Testis (tissue), 3 donors: Measurements from ENCODE around the gene GDPD5. TPM values are rescaled to one million over a fixed set of nuclear protein-coding genes. Genes with fewer than 3 reads are reported as not detected.

ENCODE experiments used
- DNase-seq: peaks from one replicate; pipeline ENCODE4 v3.0.0-alpha.2; 2019
- H3K27ac ChIP-seq, 2 donors: fragments of 200-600 bp; sonication (generic); one replicate each; pipeline ENCODE4 v1.5.1; 2019
- H3K27me3 ChIP-seq: fragments of 200-600 bp; sonication (generic); one replicate; pipeline ENCODE4 v1.5.1; 2019
- H3K36me3 ChIP-seq: fragments of 200-600 bp; sonication (generic); one replicate; pipeline ENCODE4 v1.5.1; 2017; ENCODE audit warnings: low read depth; ENCODE audit errors: missing control alignments
- H3K4me1 ChIP-seq: fragments of 200-600 bp; sonication (generic); one replicate; pipeline ENCODE4 v1.5.1; 2019
- H3K4me3 ChIP-seq, 2 donors: fragments of 200-600 bp; sonication (generic); one replicate each; pipeline ENCODE4 v1.5.1; 2017 to 2019
- H3K9me3 ChIP-seq: fragments of 200-600 bp; sonication (generic); one replicate; pipeline ENCODE4 v1.5.1; 2017
- POLR2A ChIP-seq: fragments of 450-650 bp; IDR thresholded peaks from one replicate; pipeline ENCODE4 v1.6.1; 2017; ENCODE audit warnings: antibody characterized with exemption, mild to moderate bottlenecking, moderate library complexity
- WGBS, 2 donors: methylation state at CpG; one replicate each; pipeline ENCODE4 v1.1.5; 2018; 5-methylcytosine and 5-hydroxymethylcytosine counted together
- intact Hi-C: fragments of 100-400 bp; cut with DNase I; formaldehyde crosslinking; loops from one replicate; pipeline ENCODE4 v1.15.1; 2023; ENCODE audit warnings: low total_unique reads
- polyA plus RNA-seq: library from polyadenylated mRNA; stranded (reverse); fragments of 350-450 nt; fragmentation: Illumina TruSeq; extraction: RNeasy Lipid Tissue Mini Kit (QIAGEN cat#74804); gene quantifications from one replicate; pipeline ENCODE4 v1.2.3, GENCODE V29; 2014; ENCODE audit warnings: low read depth, low replicate concordance; ENCODE audit not compliant: insufficient read depth
- total RNA-seq, 2 donors: library from RNA; depleted of rRNA; stranded (reverse); fragments of >200 nt; gene quantifications; one replicate each; pipeline ENCODE4 v1.2.3, GENCODE V29; 2016
- TF ChIP-seq, protein P1 (sequence below), 3 experiments: fragments of 450-650 bp in 2 of 3; fragments of 200-600 bp in 1 of 3; sonication (generic) in 1 of 3; IDR thresholded peaks; one replicate each; pipeline ENCODE4 v1.5.1; 2016 to 2019; ENCODE audit warnings: antibody characterized with exemption in 3 of 3, mild to moderate bottlenecking in 2 of 3, moderate library complexity in 1 of 3

The GDPD5 gene
- total and polyA plus RNA-seq, 3 donors from 2014 or later, result 43.3 to 99.5 (median 65.8) TPM

DNA sequence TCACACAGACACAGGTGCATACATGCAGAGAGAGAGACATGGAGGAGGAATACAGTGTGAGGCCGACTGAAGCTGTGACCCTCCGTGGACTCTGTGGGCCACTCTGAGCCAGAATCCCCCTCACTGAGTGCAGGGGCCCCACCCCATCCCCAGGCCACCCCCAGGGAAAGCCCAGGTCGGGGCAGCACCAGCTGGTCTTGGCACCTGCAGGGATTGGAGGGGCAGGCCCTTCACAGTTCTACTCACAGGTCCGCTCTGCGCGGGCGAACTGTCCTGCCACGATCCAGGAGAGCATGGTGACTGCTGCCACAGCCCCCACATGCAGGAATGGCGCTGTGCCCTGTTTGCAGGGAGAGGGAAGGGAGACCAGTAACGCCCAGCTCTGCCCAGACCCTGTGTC lies 76.5 kb downstream of the GDPD5 start:
- H3K36me3 ChIP-seq, result no peaks in the 10 kb centered on the region
- DNase-seq, result no peak
- intact Hi-C loops, result loop anchor here (5.0 kb wide), 1 partner anchor 78 kb away; the partner anchor contains the start of gene GDPD5
- H3K27me3 ChIP-seq, result no peaks in the 10 kb centered on the region
- no peaks in the 10 kb centered on the region for H3K9me3 ChIP-seq
- no peak overlapping the region for H3K4me3 ChIP-seq
- no peak overlapping the region for H3K27ac ChIP-seq
- 77% methylated on average over 10 of the region's 10 CpGs; no CpG with 5 or more reads in 1 of the 2 donors for WGBS, 2 donors
- TF ChIP-seq, protein P1, sequence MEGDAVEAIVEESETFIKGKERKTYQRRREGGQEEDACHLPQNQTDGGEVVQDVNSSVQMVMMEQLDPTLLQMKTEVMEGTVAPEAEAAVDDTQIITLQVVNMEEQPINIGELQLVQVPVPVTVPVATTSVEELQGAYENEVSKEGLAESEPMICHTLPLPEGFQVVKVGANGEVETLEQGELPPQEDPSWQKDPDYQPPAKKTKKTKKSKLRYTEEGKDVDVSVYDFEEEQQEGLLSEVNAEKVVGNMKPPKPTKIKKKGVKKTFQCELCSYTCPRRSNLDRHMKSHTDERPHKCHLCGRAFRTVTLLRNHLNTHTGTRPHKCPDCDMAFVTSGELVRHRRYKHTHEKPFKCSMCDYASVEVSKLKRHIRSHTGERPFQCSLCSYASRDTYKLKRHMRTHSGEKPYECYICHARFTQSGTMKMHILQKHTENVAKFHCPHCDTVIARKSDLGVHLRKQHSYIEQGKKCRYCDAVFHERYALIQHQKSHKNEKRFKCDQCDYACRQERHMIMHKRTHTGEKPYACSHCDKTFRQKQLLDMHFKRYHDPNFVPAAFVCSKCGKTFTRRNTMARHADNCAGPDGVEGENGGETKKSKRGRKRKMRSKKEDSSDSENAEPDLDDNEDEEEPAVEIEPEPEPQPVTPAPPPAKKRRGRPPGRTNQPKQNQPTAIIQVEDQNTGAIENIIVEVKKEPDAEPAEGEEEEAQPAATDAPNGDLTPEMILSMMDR (IDR thresholded peaks at IDR 0.05), result no peak
- no peak for TF ChIP-seq POLR2A
- H3K4me1 ChIP-seq, result no peaks in the 10 kb centered on the region

DNA sequence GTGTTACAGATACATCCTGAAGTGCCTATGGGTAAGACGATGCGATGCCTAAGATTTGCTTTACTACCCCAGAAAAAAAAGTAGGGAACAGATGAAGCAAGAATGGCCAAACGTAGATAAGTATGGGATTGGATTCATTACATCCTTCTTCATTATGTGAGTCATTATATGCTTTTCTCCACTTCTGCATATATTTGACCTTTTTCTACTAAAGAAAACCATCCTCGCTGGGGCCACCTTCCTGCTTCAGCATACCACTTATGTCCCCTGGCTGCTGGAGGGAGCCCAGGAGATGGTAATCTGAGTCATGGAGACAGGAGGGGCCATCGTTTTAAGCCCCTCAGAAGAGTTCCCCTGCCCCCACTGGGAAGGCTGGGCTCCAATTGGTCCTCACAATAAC lies 78.3 kb downstream of the GDPD5 start:
- intact Hi-C loops, result loop anchor here (5.0 kb wide), 1 partner anchor 80 kb away; the partner anchor contains the start of gene GDPD5
- TF ChIP-seq, protein P1 (IDR thresholded peaks at IDR 0.05), result no peak
- no peak for TF ChIP-seq POLR2A

DNA sequence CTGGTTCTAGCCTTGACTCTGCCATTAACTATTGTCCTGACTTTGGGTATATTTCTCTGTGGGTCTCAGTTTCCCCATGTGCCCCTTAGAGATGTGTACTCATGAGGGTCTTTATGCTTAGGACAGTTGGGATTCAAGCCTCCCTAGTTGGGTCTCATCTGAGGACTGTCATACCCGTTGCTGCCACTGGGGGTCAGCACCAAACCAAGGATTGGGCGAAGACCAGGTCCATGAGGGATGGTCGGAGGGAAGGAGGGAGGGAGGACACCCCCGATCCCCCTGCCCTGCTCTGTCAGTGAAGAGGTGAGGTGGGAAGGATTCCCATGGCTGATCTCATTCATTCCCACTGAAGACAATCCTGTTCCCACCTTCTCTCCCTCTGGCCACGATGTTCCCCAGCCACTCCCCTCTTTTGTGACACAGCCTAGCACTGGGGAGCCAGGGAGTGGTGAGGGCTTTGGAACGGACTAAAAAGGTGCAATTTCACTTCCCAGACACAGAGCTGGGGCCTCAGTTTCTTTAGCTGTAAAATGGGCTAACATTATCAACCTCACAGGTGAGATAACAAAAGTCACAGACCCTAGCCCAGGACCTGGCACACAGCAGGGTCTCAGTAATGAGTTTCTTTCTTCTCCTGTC lies 80.3 kb downstream of the GDPD5 start:
- H3K9me3 ChIP-seq, result no peaks in the 10 kb centered on the region
- no peak overlapping the region for H3K4me3 ChIP-seq
- WGBS, 2 donors, result 17 to 21% methylated on average over 5 to 6 of the region's 6 CpGs
- intact Hi-C loops, result loop anchor here (5.0 kb wide), 1 partner anchor 82 kb away; the partner anchor contains the start of gene GDPD5
- H3K27me3 ChIP-seq, result no peaks in the 10 kb centered on the region
- no peaks in the 10 kb centered on the region for H3K36me3 ChIP-seq
- DNase-seq, result peak; percentile 81
- H3K4me1 ChIP-seq, result no peaks in the 10 kb centered on the region
- H3K27ac ChIP-seq, result no peak overlapping the region
- no peak for TF ChIP-seq POLR2A
- TF ChIP-seq, protein P1 (IDR thresholded peaks at IDR 0.05), result peak; percentile 90 to 95 (median 92)

More for the DNA sequence above, 78.3 kb downstream of the GDPD5 start:
- no peak overlapping the region for H3K4me3 ChIP-seq
- no peaks in the 10 kb centered on the region for H3K36me3 ChIP-seq
- H3K27me3 ChIP-seq, result no peaks in the 10 kb centered on the region
- DNase-seq, result no peak
- WGBS, 2 donors, result 87 to 89% methylated on average over 5 of the region's 5 CpGs
- no peaks in the 10 kb centered on the region for H3K9me3 ChIP-seq
- no peak overlapping the region for H3K27ac ChIP-seq
- H3K4me1 ChIP-seq, result no peaks in the 10 kb centered on the region

DNA sequence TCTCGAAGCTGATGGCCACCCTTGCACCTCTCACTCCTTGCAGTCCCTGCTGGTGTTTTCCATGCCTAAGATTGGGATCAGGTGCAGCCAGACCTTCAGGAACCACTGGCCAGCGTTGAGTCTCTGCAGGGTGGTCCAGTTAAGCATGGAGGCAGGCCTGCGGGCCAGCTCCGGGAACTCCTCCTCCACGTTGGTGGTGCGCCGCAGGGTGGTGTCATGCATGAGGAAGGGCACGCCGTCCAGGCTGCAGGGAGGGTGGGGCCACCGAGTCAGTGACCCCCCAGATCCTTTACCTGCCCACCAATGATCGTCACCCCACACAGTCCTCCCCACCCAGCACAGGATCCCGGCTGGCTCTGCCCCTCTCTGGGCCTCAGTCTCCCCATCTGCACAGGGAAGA lies 82.7 kb downstream of the GDPD5 start:
- intact Hi-C loops, result no loop called here
- Histone ChIP-seq H3K4me3 (no peak overlapping the region), H3K36me3 (no peaks in the 10 kb centered on the region), H3K27ac (no peak overlapping the region), H3K4me1 (no peaks in the 10 kb centered on the region), H3K27me3 (no peaks in the 10 kb centered on the region), H3K9me3 (no peaks in the 10 kb centered on the region)
- WGBS, 2 donors, result 90 to 94% methylated on average over 8 to 12 of the region's 12 CpGs
- DNase-seq, result no peak
- TF ChIP-seq, protein P1 (IDR thresholded peaks at IDR 0.05), result no peak
- no peak for TF ChIP-seq POLR2A
